Posterior vena cava (tissue), 2 donors: ENCODE data around the gene EFHC2. TPM values are rescaled to one million over a fixed set of nuclear protein-coding genes. Genes with fewer than 3 reads are reported as not detected.
"Not testable (repeated sequence)": the region's sequence is repeated elsewhere in the genome, so short reads cannot be mapped to it uniquely, and the experiment has no call there.

Source experiments
- DNase-seq: peaks from one replicate; pipeline ENCODE4 v3.0.0-alpha.2; 2020; ENCODE audit warnings: low spot score
- intact Hi-C, 2 donors: fragments of 100-400 bp; cut with DNase I; formaldehyde crosslinking; loops; one replicate each; pipeline versions ENCODE4 v1.14.1 to v1.14.2; 2022 to 2023
- total RNA-seq, 2 donors: library from RNA; stranded (reverse); fragmentation: NEBNext Ultra II Directional; extraction: Animal tissue kit (Norgen Biotek cat#: 25700); gene quantifications; one replicate each; pipeline ENCODE4 v1.2.1, GENCODE V29; 2021
- donor health status: DM: yes; HTN: yes; CAD: no.
- donor health status: DM: yes; HTN: yes; CAD: no.

EFHC2 gene
- total RNA-seq, 2 donors from 2014 or later: 1.4 to 3.0 TPM

GRCh38 chrX:44241546-44241945 lies 101.9 kb downstream of the EFHC2 start:
- intact Hi-C loops: no loop called here

GRCh38 chrX:44240036-44240435 lies 103.4 kb downstream of the EFHC2 start:
- intact Hi-C loops: no loop called here
- no peak for DNase-seq

More at GRCh38 chrX:44241546-44241945, 101.9 kb downstream of the EFHC2 start:
- no peak for DNase-seq

- intact Hi-C loops: no loop called here
- no peak for DNase-seq
Measured at GRCh38 chrX:44239036-44239435, 104.4 kb downstream of the EFHC2 start.

- no peak for DNase-seq
- intact Hi-C loops: no loop called here
Measured at GRCh38 chrX:44235534-44235933, 107.9 kb downstream of the EFHC2 start.

- no peak for DNase-seq
- intact Hi-C loops: no loop called here
Measured at GRCh38 chrX:44234541-44234940, 108.9 kb downstream of the EFHC2 start.

- no peak for DNase-seq
- intact Hi-C loops: no loop called here
Measured at GRCh38 chrX:44234116-44234515, 109.4 kb downstream of the EFHC2 start.

- no peak for DNase-seq
- intact Hi-C loops: no loop called here
Measured at GRCh38 chrX:44232081-44232480, 111.4 kb downstream of the EFHC2 start.

GRCh38 chrX:44228621-44229020 lies 114.9 kb downstream of the EFHC2 start:
- intact Hi-C loops: no loop called here
- DNase-seq: no peak

GRCh38 chrX:44227991-44228390 lies 115.5 kb downstream of the EFHC2 start:
- DNase-seq: no peak
- intact Hi-C loops: no loop called here

- intact Hi-C loops: no loop called here
Measured at GRCh38 chrX:44225667-44226066, 117.8 kb downstream of the EFHC2 start.

GRCh38 chrX:44224760-44225159 lies 118.7 kb downstream of the EFHC2 start:
- DNase-seq: no peak
- intact Hi-C loops: no loop called here

More at GRCh38 chrX:44225667-44226066, 117.8 kb downstream of the EFHC2 start:
- DNase-seq: no peak

GRCh38 chrX:44223150-44223549 lies 120.3 kb downstream of the EFHC2 start:
- no peak for DNase-seq
- intact Hi-C loops: no loop called here

GRCh38 chrX:44218465-44218864 lies 125.0 kb downstream of the EFHC2 start:
- intact Hi-C loops: no loop called here
- DNase-seq: no peak

- intact Hi-C loops: no loop called here
- no peak for DNase-seq
Measured at GRCh38 chrX:44216171-44216570, 127.3 kb downstream of the EFHC2 start.

GRCh38 chrX:44203791-44204190 lies 139.7 kb downstream of the EFHC2 start:
- intact Hi-C loops: no loop called here

GRCh38 chrX:44202596-44202995 lies 140.9 kb downstream of the EFHC2 start:
- intact Hi-C loops: no loop called here
- no peak for DNase-seq

More at GRCh38 chrX:44203791-44204190, 139.7 kb downstream of the EFHC2 start:
- no peak for DNase-seq

GRCh38 chrX:44189116-44189515 lies 154.4 kb downstream of the EFHC2 start:
- no peak for DNase-seq
- intact Hi-C loops: no loop called here

GRCh38 chrX:44187915-44188314 lies 155.6 kb downstream of the EFHC2 start:
- intact Hi-C loops, DNase-seq: not testable (repeated sequence)

- intact Hi-C loops: no loop called here
Measured at GRCh38 chrX:44183329-44183728, 160.1 kb downstream of the EFHC2 start.

GRCh38 chrX:44178274-44179053 lies 165.0 kb downstream of the EFHC2 start:
- DNase-seq: no peak
- intact Hi-C loops: no loop called here

More at GRCh38 chrX:44183329-44183728, 160.1 kb downstream of the EFHC2 start:
- no peak for DNase-seq

- no peak for DNase-seq
- intact Hi-C loops: no loop called here
Measured at GRCh38 chrX:44175455-44175854, 168.0 kb downstream of the EFHC2 start.
